ENCODE data around the gene FCRL5.
"Not testable (repeated sequence)": the region's sequence is repeated elsewhere in the genome, so short reads cannot be mapped to it uniquely, and the experiment has no call there.

Gene FCRL5

DNA sequence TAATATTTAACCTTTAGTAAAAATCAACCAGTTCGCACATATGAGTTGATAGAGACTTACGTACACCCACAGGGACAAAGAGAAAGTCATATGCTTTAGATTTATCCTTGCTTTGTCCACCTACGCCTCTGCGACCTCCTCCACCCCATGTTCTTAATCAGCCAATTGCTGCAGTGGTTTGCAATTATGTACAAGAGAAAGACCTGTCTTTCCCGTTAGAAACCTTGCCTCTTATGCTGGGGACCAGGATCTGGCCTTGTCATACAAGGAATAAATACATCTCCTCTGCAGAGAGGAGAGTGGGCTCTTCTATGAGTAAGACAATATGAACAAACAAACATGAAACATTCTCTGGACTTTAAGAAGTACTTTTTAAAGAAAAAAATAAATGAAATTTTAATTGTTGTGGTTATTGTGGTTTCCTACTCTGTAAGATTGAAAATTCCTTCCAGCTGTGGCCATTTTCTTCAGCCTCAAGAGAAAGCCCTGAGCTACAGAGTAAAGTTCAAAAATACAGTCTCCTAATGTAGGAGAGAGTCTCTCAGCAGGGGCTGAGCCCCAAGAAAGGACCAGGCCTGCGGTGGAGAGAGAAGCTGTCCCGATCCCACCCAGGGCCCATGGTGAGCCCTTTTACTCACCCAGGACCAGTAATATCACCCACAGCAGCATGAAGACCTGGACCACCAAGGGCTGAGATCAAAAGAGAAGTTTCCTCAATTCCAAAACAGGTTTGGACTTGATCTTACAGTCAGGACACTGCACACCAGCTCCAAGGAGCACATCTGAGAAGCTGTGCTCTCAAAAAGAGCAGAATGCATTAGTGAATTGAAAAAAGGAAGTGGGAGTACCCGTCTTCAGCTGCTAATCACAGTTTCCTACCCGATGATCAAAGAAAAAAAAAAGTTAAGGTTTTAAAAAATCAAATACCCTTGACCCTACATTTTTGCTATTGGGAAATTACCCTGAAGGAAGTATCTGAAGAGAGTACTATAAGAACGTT is at the start of gene FCRL5:
TSS of gene FCRL5 (minus strand) at position 822 of the 1,000 bp plus-strand sequence. CDS start at position 669, 153 bp downstream.
- DNase-seq (ENCODE audit: low read depth in 2 of 2) = no peak

DNA sequence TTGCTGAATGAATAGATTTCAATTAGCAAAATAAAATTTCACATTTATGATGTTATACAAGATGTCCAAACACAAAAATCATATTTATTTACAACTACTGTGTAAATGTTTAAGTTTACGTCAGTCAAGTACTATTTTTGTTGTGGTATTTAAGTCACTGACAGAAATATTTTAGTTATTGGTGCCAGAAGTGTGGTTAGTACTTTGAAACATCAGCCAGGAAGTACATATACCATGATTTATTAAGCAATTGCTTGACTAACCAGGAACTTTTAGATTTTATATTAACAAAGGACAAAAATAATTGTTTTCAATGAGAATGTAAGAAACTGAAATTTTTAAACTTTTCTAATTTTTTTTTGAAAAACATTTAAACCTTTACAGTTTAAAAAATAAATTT is 47.9 kb upstream of the FCRL5 start:
- no peak for DNase-seq (ENCODE audit: low read depth in 2 of 2)

- DNase-seq (ENCODE audit: low read depth in 2 of 2) = no peak
These were observed 45.8 kb upstream of the FCRL5 start, which contains the start of gene FCRL4 for GRCh38 chr1:157597959-157598667. Gene FCRL4 (minus strand): TSS chr1:157598085. CDS start chr1:157597944, 141 bp downstream.

DNA sequence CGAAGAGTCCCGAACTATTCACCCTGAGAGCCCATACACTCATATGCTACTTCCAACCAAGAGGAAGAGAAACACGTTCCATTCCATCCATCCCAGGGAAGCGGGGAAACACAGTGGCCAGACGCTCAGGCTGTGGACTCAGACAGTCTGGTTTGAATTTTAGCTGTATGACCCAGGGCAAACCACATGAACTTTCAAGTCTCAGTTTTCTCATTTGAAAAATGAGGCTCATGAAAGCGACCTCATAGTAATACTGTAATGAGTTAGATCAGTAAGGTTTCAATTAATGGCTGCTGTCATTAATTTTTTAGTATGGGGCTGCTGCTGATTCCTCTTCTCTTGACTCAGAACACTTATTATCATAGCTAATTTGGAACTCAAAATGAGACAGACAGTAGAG is 44.1 kb upstream of the FCRL5 start:
- DNase-seq (ENCODE audit: low read depth in 2 of 2) = no peak

DNA sequence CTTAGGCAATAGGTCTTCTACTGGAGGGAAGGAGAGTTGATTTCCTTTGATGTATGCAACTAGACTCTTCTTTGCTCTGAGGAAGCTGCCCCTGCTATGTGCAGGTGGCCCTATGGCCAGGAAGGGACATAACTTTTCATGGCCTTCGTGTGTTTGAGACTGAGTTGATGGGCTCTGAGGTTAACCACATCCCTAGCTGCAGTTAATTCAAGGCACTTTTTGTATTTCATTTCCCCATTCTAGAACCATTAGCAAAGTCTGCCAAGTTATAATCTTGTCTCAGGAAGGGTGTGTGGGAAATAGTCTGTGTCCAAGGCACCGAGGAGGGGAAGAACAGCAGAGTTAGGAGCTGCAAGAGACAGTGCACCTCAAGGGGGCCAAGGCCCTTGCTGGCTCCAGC is 43.0 kb upstream of the FCRL5 start:
- no peak for DNase-seq (ENCODE audit: low read depth in 2 of 2)

DNA sequence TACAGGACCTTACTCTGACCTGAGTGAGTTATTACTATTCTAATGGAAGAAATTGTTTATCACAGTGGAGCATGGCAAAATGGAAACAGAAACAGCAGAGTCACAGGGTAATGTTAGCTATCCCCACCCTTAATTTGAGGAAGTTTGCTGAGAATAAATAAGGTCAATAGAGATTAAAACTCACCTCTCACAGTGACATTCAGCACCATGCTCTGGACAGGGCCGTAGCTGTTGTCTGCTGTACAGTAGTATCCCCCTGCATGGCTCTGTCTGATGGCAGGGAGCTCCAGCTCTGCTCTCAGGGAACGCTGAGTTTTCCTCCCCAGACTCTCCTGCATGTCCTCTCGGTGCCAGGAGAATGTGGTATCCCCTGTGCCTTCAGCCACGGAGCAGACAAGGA is 33.7 kb upstream of the FCRL5 start:
- no peak for DNase-seq (ENCODE audit: low read depth in 2 of 2)

- no peak for DNase-seq (ENCODE audit: low read depth in 2 of 2)
These were observed 32.2 kb upstream of the FCRL5 start for GRCh38 chr1:157584503-157584902.

DNA sequence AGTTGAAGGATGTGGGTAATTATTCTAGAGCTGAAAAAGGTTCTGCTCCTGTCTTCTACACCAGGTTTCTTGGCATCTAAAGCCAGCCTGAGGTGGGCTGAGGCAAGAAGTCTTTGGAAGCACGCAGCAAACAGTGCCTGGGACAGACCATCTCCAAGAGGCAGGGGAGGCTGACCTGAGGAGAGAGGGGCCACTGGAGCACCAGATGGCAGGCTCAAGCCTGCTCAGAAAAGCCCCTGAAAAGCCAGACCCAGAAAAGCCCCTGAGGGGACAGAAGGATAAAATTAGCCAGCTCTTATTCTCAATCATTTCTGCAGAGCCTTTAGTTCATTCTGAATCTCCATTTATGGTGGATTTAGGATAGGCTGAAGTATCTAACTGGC is 28.5 kb upstream of the FCRL5 start:
- DNase-seq (ENCODE audit: low read depth in 2 of 2) = no peak

DNA sequence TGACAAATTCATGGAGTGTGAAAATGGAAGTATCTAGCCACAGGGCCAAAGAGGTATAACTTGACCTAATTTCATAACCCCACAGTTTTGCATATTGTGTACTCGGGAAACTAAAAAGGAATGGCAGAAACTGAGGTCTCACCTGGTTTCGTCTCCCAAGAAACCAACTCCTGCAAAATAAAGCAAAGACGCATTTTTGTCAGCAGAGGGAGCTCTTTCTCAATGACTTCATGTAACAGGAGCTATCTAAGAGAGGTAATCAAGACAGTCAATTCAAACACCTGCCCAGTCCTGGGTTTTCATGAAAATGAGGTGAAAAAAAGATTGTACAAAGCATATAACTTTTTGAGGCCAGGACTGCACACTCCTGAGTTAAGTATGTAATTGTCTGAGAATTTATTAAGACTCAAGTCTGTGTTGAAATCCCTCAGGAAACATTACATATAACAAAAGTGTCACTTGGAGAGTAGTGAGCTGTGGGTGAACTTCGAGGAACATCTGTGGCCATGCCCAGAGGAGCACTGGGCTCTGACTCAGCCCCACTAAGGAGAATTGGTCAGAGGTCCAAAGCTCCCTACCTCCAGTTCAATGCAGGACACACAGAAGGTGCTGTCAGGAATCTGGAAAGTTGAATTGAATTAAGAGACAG is 28.0 kb upstream of the FCRL5 start:
- no peak for DNase-seq (ENCODE audit: low read depth in 2 of 2)

- DNase-seq (ENCODE audit: low read depth in 2 of 2) = no peak
These were observed 25.1 kb upstream of the FCRL5 start for GRCh38 chr1:157577420-157577819.

DNA sequence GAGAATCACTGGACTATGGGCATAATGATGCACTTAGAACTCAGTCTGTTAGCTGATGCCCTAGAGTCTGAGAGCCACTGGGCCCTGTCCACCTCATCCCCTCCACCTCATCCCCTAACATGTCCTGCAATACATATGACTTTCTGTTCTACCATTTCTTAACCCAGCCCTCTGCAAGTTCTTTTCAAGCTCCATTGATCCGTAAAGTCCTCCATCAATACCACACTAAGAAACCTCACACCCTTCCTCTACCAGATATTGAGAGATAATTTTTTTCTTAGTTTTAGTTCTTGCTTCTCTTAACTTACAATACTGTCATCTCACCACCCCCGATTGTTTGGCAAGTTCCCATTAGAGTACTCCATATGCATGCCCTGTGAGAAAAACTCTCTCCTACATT is 23.4 kb upstream of the FCRL5 start:
- DNase-seq (ENCODE audit: low read depth in 2 of 2) = no peak

DNA sequence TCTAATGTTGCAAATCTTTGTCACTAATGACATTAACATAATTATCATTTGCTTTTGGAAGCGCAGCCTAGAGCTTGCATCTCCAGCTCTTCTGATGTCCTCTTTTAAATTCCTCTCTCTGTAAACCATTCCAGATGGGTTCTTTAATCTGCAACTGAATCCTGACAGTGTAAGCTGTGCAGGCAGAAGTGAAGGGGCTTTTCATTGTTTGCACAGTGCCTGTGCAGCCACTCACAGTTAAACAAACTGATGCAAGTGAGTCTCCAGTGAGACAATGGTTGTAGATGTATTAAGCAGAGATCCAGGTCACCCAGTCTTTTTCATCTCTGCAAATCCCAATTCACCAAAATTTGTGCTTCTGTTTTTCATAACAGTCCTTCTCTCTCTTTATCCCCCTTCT is 22.5 kb upstream of the FCRL5 start:
- DNase-seq (ENCODE audit: low read depth in 2 of 2) = no peak

GRCh38 chr1:157566484-157567300 is 14.4 kb upstream of the FCRL5 start:
- no peak for DNase-seq (ENCODE audit: low read depth in 2 of 2)

DNA sequence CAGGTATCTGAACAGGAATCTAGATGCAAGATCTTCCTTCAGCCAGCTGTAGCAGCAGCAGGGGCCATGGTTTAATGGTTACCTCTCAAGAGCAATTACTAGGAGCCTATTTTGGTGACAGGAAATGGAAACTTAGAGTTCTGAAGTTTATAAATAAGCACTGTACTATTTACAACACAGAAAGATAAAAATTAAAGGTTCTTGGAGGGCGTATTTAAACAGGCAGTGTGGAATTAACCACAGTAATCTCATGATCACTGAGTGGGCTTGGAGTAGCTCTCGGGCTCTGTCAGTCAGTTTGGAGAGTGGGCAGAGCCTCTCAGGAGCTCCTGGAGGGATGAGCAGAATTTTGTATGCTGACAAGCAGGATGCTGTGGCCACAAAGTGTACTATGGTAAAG is 10.2 kb upstream of the FCRL5 start:
- no peak for DNase-seq (ENCODE audit: low read depth in 2 of 2)

DNA sequence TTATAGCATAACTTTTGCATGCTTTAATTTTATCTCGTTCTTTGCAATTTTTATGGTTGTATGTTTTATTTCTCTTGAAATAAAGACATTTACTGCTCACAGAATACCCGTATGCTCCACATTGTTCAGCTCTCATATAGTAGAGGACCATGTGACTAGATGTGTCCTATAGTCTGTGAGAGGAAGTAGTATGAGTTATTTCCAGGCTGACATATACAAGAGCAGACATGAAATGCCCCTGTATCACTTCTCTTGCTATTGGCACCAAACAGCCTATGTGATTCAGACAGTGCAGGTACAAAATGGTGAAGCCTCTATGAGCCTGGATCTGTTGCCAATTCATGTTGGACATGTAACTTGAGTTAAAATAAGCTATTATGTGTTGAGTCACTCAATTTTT is 5.8 kb upstream of the FCRL5 start:
- DNase-seq (ENCODE audit: low read depth in 2 of 2) = no peak

DNA sequence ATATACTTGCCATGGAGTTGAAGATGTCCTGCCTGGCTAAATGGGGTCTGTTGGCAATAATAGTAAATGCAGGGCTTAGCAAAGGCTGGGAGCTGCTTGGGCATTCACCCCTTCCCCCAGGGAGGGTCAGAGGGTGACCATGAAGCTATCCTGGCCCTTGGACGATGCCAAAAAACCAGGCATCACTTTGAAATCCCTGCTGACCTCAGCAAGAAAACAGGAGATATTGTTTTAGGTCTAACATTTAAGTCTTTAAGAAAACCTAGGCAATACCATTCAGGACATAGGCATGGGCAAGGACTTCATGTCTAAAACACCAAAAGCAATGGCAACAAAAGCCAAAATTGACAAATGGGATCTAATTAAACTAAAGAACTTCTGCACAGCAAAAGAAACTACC is 4.2 kb downstream of the FCRL5 start:
- DNase-seq (ENCODE audit: low read depth in 2 of 2) = not testable (repeated sequence)

DNA sequence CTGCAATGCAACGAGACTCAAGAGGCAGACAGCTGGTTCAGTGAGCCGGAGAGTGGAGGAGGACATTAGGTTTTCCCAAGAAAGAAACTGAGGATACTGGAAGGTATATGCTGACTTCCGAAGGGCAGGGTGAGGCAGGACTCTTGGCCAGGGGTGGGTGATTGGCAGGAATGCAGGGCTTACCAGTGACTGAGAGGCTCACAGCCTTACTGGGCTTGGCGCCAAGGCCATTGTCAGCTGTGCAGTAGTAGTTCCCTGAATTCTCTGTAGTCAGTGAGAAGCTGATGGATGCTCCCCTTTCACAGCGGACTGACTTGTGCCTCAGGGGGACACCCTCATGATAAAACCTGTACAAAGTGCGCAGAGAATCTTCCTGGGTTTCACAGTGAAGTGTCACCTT is 9.6 kb downstream of the FCRL5 start:
- DNase-seq (ENCODE audit: low read depth in 2 of 2) = no peak

DNA sequence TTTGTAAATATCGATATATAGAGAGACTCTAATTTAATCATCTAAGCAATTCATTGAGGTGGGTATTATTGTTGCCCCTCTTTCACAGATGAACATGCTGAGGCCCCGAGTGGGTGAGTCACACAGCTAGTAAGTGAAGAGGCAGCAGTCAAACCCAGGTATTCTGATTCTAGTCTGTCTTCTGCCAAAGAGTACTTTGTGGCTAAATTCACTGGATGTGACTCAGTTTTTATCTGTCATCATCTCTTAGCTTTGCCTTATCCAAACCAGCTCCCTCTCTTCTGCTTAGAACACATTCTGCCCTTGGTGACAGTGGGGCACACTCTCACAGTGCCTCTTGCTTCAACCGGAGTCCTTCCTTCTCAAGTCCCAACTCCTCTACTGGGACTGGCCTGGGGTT is 11.5 kb downstream of the FCRL5 start:
- no peak for DNase-seq (ENCODE audit: low read depth in 2 of 2)

DNA sequence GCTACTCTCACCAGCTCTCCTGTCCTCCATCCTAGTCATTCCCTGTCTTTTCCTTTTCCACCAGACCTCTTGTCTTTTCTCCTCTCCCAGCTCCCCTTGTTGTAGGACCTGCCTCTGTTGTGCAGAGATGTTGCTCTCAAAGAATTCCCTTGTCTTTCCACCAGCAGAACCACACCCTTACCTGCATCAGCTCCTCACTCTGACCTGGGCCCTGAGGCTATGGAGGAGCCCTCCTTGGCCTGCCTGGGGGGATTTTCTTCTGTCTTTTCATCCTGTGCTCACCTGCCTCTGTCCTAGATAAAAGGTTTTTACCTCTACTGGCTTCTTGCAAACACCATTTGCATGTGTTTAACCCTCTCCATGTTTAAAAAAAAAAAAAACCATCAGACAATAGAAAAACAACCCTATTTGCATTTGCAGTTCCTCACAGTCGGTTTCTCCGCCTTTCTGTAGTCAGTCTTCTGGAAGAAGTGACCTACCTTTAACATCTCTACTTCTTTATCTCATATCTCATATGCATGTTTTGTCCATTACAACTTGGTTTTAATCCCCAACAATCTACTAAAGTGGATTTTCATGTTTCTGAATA is 12.1 kb downstream of the FCRL5 start:
- no peak for DNase-seq (ENCODE audit: low read depth in 2 of 2)

DNA sequence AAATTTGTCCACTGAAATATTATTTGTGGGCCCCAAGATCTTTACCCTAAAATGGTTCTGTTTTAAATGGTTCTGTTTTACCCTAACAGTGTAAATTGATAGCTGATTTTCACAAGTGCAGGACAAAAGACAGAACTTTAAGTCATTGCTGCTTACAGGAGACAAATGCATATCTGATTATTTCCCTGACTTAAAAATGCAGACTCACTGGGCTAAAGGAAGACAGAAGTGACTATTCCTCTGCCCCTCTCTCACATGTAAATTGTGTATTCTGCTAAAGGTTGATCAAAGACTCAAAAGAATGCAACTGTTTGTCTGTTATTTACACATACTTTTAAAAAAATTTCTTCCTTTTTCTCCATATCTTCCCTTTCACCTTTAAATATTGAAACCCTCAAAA is 12.7 kb downstream of the FCRL5 start:
- DNase-seq (ENCODE audit: low read depth in 2 of 2) = no peak

DNA sequence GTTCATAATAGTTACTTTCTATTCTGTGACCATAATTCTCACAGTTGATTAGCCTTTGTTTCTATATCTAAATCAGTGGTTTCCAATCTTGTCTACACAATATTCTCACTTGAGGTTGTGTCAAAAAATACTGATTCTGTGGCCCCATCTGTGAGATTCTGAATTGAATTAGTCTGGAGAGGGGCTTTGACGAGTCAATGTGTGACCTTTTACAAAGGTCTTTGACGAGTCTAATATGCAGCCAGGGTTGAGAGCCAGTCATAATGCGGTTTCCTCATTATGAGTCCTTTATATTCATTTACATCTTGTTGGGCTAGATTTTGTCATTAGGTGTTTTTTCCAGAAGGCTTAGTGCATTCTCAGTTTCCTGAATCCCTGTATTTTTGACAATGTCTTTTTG is 19.7 kb downstream of the FCRL5 start:
- no peak for DNase-seq (ENCODE audit: low read depth in 2 of 2)
